ENCODE results near the gene ARHGEF4. TPM values are rescaled to one million over a fixed set of nuclear protein-coding genes. Genes with fewer than 3 reads are reported as not detected.

Gene ARHGEF4
- polyA plus RNA-seq, 3 donors from 2014 or later: not detected

DNA sequence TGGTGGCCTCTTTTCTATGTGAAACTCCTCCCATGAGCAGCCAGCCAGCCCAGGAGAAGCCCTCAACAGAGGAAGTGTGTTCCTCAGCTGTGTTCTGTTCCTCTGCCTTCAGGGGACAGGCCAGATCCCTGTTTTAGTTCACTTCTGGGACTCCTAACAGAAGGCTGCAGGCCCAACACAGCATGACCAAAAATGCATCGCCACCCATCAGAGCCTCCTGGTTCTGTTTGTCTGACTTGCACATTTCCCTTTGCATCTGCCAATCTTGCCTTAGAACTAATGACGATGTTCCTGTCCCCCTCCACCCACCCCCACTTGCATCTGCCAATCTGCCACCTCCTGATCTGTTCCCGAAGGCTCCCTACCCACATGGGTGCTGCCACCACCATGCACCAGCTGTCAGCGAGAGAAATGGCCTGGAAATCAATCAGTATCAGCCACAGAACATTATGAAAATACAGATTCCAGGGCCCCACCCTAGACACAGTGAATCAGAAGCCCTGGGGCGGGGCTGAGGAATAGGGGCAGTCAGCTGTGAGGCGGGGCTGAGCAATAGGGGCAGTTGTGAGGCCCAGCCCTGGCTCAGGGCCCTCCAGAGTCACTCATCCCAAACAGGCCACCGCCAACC lies 205.5 kb downstream of the ARHGEF4 start:
- Mint-ChIP-seq H3K4me1 (peaks cover 11 to 14% of the 10 kb centered on the region in 2 donors), H3K27ac (no peak overlapping the region), H3K4me3 (no peak overlapping the region), H3K9me3 (no peaks in the 10 kb centered on the region), H3K36me3 (peaks cover 0 to 4% (median 3%) of the 10 kb centered on the region in 3 donors), H3K27me3 (ENCODE audit: low read depth in 3 of 3) (peaks cover 2 to 6% (median 2%) of the 10 kb centered on the region in 3 donors)
- no peak for DNase-seq

GRCh38 chr2:131043199-131044074 lies 206.7 kb downstream of the ARHGEF4 start:
- peaks cover 0 to 12% (median 4%) of the 10 kb centered on the region in 3 donors for H3K36me3 Mint-ChIP-seq
- no peak for DNase-seq
- H3K27me3 Mint-ChIP-seq (ENCODE audit: low read depth in 3 of 3): peaks cover 2 to 6% (median 3%) of the 10 kb centered on the region in 3 donors
- no peak overlapping the region for H3K4me3 Mint-ChIP-seq
- H3K27ac Mint-ChIP-seq: no peak overlapping the region
- H3K9me3 Mint-ChIP-seq: no peaks in the 10 kb centered on the region
- peaks cover 11 to 14% of the 10 kb centered on the region in 2 donors for H3K4me1 Mint-ChIP-seq

GRCh38 chr2:131044075-131044756 lies 207.5 kb downstream of the ARHGEF4 start:
- no peak for DNase-seq
- Mint-ChIP-seq H3K4me3 (no peak overlapping the region), H3K36me3 (peaks cover 2 to 18% (median 4%) of the 10 kb centered on the region in 3 donors), H3K9me3 (no peaks in the 10 kb centered on the region), H3K27me3 (ENCODE audit: low read depth in 3 of 3) (peaks cover 2 to 6% (median 3%) of the 10 kb centered on the region in 3 donors), H3K4me1 (peaks cover 11 to 14% of the 10 kb centered on the region in 2 donors), H3K27ac (no peak overlapping the region)

DNA sequence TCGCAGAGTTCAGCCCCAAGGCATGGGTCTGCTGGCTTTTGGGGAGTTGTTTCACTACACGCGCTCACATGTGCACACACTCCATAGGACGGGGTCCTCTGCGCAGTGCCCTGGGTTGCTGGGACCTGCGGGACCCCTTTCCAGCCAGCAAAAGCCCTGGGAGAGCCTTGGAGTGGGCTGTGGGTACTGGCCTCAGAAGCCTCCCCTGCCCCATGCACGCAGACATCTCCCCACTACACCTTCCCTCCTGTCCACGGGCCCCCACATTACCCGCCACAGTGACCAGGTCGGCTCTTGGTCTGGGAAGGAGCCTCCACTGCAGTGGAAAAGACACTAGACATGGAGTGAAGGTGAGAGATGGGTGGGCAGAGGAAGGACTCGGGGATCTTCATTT lies 208.0 kb downstream of the ARHGEF4 start:
- DNase-seq: no peak
- H3K36me3 Mint-ChIP-seq: peaks cover 3 to 19% (median 4%) of the 10 kb centered on the region in 3 donors
- H3K27ac Mint-ChIP-seq: no peak overlapping the region
- H3K27me3 Mint-ChIP-seq (ENCODE audit: low read depth in 3 of 3): peaks cover 2 to 6% (median 3%) of the 10 kb centered on the region in 3 donors
- H3K4me1 Mint-ChIP-seq: peaks cover 11 to 12% of the 10 kb centered on the region in 2 donors
- H3K4me3 Mint-ChIP-seq: no peak overlapping the region
- no peaks in the 10 kb centered on the region for H3K9me3 Mint-ChIP-seq

DNA sequence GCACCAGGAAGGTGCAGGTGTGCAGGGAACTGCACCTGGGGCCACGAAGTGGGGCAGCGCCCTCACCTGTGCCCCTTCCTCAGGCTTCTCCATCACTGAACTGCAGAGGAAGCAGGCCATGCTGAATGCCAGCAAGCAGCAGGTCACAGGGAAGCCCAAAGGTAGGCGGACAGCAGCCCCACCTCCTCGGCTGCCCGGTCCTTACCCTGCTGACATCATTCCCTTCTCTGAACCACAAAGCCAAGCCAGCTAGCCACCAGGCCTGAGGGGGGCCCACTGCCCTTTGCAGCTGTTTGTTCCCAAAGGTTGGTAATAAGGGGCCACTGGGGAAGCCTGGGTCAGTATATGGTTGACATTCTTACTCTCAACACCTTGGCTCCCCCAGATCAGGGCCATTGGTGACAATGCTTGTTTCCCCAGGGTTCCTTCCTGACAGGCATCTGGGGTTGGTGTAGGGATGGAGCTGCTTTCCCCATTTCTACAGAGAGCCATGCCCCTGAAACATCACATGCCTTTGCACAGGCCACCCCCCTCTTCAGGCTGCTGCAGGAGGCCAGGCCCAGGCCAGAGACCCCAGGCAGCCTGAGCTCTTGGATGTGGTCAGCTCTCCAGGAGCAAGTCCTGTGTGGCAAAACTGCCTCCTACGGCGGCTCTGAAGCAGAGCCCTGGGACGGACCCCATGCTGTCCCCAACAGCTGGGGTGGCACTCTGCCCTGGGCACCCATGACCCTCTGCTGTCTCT lies 208.7 kb downstream of the ARHGEF4 start:
- Mint-ChIP-seq H3K27ac (no peak overlapping the region), H3K36me3 (peaks cover 4 to 26% (median 6%) of the 10 kb centered on the region in 3 donors), H3K4me1 (peaks cover 11 to 12% of the 10 kb centered on the region in 2 donors), H3K4me3 (no peak overlapping the region), H3K9me3 (no peaks in the 10 kb centered on the region), H3K27me3 (ENCODE audit: low read depth in 3 of 3) (peaks cover 2 to 3% (median 3%) of the 10 kb centered on the region in 3 donors)
- DNase-seq: no peak

DNA sequence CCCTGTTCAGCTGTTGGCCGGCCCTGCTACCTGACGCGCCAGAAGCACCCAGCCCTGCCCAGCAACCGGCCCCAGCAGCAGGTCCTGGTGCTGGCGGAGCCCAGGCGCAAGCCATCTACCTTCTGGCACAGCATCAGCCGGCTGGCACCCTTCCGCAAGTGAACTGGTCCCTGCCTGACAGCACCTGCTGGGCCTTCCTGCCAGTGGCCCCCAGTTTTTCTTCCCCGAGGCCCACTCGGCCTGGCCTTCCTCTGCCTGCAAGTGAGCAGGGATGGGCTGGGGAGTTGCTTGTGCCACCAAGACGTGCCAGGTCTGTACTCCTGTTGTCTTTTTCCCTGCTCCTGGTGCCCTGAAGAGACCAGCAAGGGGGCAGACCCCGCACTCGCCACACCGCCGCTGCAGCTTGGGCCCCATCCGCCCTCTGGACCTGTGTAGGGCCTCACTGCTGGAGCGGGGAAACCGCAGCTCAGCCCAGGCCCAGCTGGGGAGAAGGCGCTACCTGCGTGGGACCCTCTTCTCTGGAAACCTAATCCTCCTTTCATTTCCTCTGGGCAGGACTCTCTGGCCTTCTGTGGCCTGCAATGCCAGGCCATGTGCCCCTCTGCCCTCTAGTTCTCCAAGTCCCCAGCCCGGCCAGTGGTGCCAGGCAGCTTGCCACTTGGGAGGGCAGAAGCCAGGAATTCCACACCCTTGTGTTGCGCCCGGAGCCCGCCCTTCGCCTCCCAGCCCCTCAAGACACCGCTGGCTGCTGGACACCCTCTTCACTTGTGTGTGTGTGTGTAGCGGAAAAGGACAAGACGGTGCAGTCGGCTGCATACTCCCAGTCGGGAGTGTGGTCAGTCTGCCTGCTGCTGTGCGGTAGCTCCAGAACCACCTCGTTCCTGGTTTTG lies 209.6 kb downstream of the ARHGEF4 start:
- Mint-ChIP-seq H3K9me3 (no peaks in the 10 kb centered on the region), H3K4me1 (peaks cover 3 to 5% of the 10 kb centered on the region in 2 donors)

DNA sequence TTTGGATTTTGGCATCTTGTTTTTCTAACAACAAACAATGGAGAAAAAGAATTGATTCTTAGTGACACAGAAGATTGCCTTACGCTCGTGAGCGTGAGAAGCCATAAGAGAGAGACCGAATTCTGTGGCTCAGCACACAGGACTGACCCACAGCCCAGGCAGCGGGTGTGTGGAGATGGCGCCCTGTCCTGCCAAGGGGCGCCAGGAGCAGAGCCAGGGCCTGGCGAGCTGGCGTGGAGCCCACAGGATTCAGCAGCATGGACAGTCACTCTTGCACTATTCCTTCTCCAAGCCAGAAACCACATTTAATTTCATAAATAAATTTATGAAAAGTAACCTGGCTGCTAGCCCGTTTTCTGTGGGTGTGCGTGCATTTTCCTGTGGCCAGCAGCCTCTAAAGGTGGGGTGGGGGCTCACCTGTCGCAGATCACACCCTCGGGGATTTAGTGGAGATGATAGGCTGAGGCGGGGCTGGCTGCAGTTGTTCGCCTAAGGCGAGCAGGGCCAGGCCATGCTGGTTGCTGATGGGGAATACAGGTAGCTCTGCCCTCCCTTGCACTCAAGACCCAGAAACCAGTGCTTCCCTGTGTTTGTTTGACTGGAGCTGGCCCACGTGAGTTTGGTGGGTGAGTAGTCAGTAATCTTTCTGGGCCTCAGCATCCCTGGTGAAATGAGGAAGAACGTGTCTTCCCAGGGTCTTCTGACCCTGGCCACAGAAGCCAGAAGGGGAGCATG lies 210.4 kb downstream of the ARHGEF4 start:
- Mint-ChIP-seq H3K27me3 (ENCODE audit: low read depth in 3 of 3) (peaks cover 0 to 3% (median 0%) of the 10 kb centered on the region in 3 donors), H3K27ac (peak overlapping the region in 2 of 6 donors; percentile 31 to 58), H3K9me3 (no peaks in the 10 kb centered on the region), H3K4me1 (peaks cover 0 to 2% of the 10 kb centered on the region in 2 donors), H3K4me3 (no peak overlapping the region), H3K36me3 (peaks cover 11 to 38% (median 17%) of the 10 kb centered on the region in 3 donors)
- no peak for DNase-seq

More for the DNA sequence above, 209.6 kb downstream of the ARHGEF4 start:
- H3K27me3 Mint-ChIP-seq (ENCODE audit: low read depth in 3 of 3): peaks cover 0 to 3% (median 0%) of the 10 kb centered on the region in 3 donors
- peaks cover 4 to 30% (median 9%) of the 10 kb centered on the region in 3 donors for H3K36me3 Mint-ChIP-seq
- no peak for DNase-seq
- H3K27ac Mint-ChIP-seq: peak overlapping the region in 2 of 6 donors; percentile 31 to 58
- no peak overlapping the region for H3K4me3 Mint-ChIP-seq

DNA sequence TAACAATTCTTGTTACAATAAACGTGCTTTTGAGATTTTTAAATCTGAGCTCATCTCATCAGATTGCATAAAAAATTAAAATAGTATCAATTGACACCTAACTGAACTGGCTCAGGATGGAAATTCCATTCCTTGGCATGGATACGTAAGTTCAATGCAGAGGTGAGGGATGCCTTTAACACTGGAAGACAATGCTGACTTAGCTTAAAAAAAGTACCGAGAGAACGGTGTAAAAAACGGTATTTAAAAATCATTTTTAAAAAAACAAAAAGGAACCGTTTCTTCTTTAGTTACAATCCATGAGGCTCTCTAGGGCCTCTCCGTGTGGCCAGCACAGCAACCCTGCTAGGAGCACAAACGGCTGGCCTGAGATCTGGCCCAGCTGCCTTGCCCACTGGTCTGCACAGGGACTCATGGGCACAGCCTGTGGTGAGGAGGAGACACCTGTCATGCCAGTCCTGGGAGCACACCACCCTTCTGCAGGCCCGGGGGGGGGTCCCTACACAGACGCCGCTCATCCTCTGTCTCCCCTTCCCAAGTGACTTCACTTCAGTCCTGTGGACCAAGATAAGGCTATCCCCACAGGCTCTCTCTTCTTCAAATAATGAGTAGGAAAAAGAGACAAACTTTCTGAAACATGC lies 211.3 kb downstream of the ARHGEF4 start:
- peaks cover 0 to 3% (median 0%) of the 10 kb centered on the region in 3 donors for H3K27me3 Mint-ChIP-seq (ENCODE audit: low read depth in 3 of 3)
- no peak for DNase-seq
- H3K27ac Mint-ChIP-seq: no peak overlapping the region
- H3K4me3 Mint-ChIP-seq: no peak overlapping the region
- peaks cover 0 to 2% of the 10 kb centered on the region in 2 donors for H3K4me1 Mint-ChIP-seq
- H3K9me3 Mint-ChIP-seq: no peaks in the 10 kb centered on the region
- H3K36me3 Mint-ChIP-seq: peaks cover 13 to 47% (median 18%) of the 10 kb centered on the region in 3 donors

DNA sequence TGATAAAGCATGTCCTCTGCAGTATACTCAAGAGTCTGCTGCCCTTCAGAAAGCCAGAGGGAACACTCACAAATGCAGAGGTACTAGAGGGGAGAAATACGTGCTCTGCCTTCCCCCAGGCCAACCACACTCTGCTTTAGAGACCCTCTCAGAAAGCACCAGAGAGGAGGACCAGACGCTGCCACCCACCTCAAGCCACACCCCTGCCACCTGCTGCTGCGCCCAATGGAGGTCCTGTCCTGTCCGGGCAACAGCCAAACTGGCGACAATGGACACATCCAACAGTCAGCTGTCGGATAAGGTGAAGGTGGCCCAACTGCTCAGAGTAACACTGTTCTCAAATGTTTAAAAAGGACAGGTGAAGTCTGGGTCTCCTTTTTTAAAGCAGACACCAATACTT lies 211.9 kb downstream of the ARHGEF4 start:
- H3K27me3 Mint-ChIP-seq (ENCODE audit: low read depth in 3 of 3): peaks cover 0 to 3% (median 0%) of the 10 kb centered on the region in 3 donors
- H3K4me3 Mint-ChIP-seq: no peak overlapping the region
- no peak for DNase-seq
- peaks cover 0 to 4% of the 10 kb centered on the region in 2 donors for H3K4me1 Mint-ChIP-seq
- peak overlapping the region in 1 of 6 donors; percentile 28 for H3K27ac Mint-ChIP-seq
- peaks cover 13 to 53% (median 18%) of the 10 kb centered on the region in 3 donors for H3K36me3 Mint-ChIP-seq
- no peaks in the 10 kb centered on the region for H3K9me3 Mint-ChIP-seq

DNA sequence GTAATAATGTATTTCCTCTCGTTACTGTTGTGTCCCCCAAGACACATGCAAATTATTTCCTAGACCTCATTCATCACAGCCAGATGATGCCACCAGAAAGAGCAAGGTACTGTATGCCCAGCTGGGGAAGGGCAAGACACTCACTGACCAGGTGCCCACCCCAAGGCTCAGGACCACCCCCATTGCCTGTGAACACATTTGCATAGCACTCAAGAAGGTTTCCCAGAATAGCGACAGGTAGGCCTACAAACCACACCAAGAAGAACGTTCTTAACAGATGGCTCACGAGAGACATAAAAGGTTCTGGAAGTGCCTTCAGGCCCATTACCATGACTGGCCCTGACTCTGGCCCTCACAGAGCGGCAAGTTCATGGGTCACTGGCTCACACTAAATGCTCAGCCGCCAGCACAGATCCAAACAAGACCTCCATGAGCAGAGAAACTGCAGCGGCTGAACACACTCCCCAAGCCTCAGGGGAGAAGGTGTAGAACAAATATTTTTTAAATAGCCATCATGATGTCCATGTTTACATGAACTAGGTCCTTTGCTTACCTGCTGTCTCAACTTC lies 212.5 kb downstream of the ARHGEF4 start:
- H3K9me3 Mint-ChIP-seq: no peaks in the 10 kb centered on the region
- H3K36me3 Mint-ChIP-seq: peaks cover 13 to 53% (median 18%) of the 10 kb centered on the region in 3 donors
- peak overlapping the region in 1 of 6 donors; percentile 69 for H3K27ac Mint-ChIP-seq
- H3K27me3 Mint-ChIP-seq (ENCODE audit: low read depth in 3 of 3): peaks cover 0 to 3% (median 0%) of the 10 kb centered on the region in 3 donors
- no peak for DNase-seq
- H3K4me1 Mint-ChIP-seq: peaks cover 0 to 4% of the 10 kb centered on the region in 2 donors
- no peak overlapping the region for H3K4me3 Mint-ChIP-seq

DNA sequence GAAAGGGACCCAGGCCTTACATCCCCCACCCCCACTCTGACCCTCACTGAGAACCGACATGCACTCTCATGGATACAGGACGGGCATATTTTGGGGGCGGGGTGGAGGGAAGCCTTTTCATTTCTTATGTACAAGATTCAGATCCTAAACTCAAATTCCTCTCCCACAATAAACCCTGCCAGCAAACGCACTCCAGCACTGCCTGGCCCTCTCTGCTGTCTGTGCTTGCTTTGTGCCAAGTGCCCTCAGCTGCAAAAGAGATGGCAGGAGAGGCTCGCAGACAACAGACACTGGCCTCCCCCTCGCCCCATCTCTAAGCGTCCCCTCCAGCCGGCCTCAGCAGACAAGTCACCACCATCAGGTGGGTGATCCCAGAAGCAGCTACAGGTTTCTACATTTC lies 214.2 kb downstream of the ARHGEF4 start:
- no peak overlapping the region for H3K4me3 Mint-ChIP-seq
- peaks cover 0 to 6% (median 3%) of the 10 kb centered on the region in 3 donors for H3K27me3 Mint-ChIP-seq (ENCODE audit: low read depth in 3 of 3)
- peaks cover 13 to 60% (median 23%) of the 10 kb centered on the region in 3 donors for H3K36me3 Mint-ChIP-seq
- H3K4me1 Mint-ChIP-seq: peaks cover 6 to 8% of the 10 kb centered on the region in 2 donors
- no peaks in the 10 kb centered on the region for H3K9me3 Mint-ChIP-seq
- H3K27ac Mint-ChIP-seq: peak overlapping the region in 1 of 6 donors; percentile 88
- DNase-seq: no peak

Measured in immature natural killer cell (primary cell).